ENCODE results near the gene MLLT10. TPM values are rescaled to one million over a fixed set of nuclear protein-coding genes. Genes with fewer than 3 reads are reported as not detected.

Gene MLLT10
- total and polyA plus RNA-seq, 9 of the 15 experiments (the other 6 are each of a cell fraction or from before 2014, with no cell fraction given) = 18.8 to 81.4 (median 64.2) TPM

MicroRNAs encoded within 50 kb of the gene (microRNA counts, 767-probe panel; counts per million panel counts)
- not detected for microRNA hsa-miR-1915-3p

Small RNA genes within 50 kb of the gene (microRNA-seq; reads per million reads assigned to microRNA genes)
- gene MIR1915 (ENCODE audit: borderline microRNAs expressed) = 1.2 reads per million, percentile 13 among the genes with 10 or more reads in this experiment

Small RNA genes within 50 kb of the gene (small RNA-seq; reads per million reads assigned to genes)
- gene MIR1915 (0.26 reads per million), gene RN7SKP219 (not detected), gene RNU6-1141P (not detected), gene RNU6-306P (not detected)

Other genes starting within 250 kb of the MLLT10 start
- 0.09 and 0.24 TPM in 2 replicates for gene SKIDA1, start 8.6 kb upstream of the MLLT10 start, total RNA-seq (2014; rRNA removed)
- 0.18 and 0.45 TPM in 2 replicates for gene SKIDA1, start 8.6 kb upstream of the MLLT10 start, total RNA-seq (2014; rRNA removed; fragmentation: Illumina TruSeq; extraction: Trizol)
- gene SKIDA1, start 8.6 kb upstream of the MLLT10 start, total RNA-seq (2015; rRNA removed; fragmentation: Illumina TruSeq; extraction: Trizol) = 0.36 and 0.49 TPM in 2 replicates
- 0.42 and 1.0 TPM in 2 replicates for gene SKIDA1, start 8.6 kb upstream of the MLLT10 start, total RNA-seq (2021)
- 0.34 and 1.1 TPM in 2 replicates for gene SKIDA1, start 8.6 kb upstream of the MLLT10 start, polyA plus RNA-seq (2011; rRNA removed)
- 0.35 and 0.59 TPM in 2 replicates for gene SKIDA1, start 8.6 kb upstream of the MLLT10 start, polyA plus RNA-seq (2014; fragmentation: Illumina TruSeq; extraction: Trizol)
- under 1 TPM; 0.76 to 0.77 TPM for gene SKIDA1, start 8.6 kb upstream of the MLLT10 start, polyA plus RNA-seq (2014; fragmentation: Nextera tagmentation; extraction: Ambion mirVana)
- 0.05 and 1.4 TPM in 2 replicates for gene SKIDA1, start 8.6 kb upstream of the MLLT10 start, polyA plus RNA-seq (2014; rRNA removed)